HEK293 (cell line): ENCODE measurements around the gene SEZ6L.

Experiments used
- CTCF ChIP-seq: fragments of 450-650 bp; formaldehyde crosslinking; IDR thresholded peaks from 2 replicates; pipeline ENCODE4 v1.5.1; 2016; ENCODE audit warnings: missing biosample characterization, missing genetic modification characterization
- ZNF133 ChIP-seq: fragments of 450-650 bp; formaldehyde crosslinking; IDR thresholded peaks from 2 replicates; pipeline ENCODE4 v1.5.1; 2016; ENCODE audit warnings: missing biosample characterization, missing genetic modification characterization
- ZNF2 ChIP-seq: fragments of 450-650 bp; formaldehyde crosslinking; IDR thresholded peaks from 2 replicates; pipeline ENCODE4 v1.5.1; 2016; ENCODE audit warnings: missing biosample characterization, missing genetic modification characterization
- ZNF221 ChIP-seq: fragments of 450-650 bp; formaldehyde crosslinking; IDR thresholded peaks from 2 replicates; pipeline ENCODE4 v1.5.1; 2017; ENCODE audit warnings: missing biosample characterization, missing genetic modification characterization, borderline replicate concordance
- ZNF513 ChIP-seq: fragments of 450-650 bp; IDR thresholded peaks from 2 replicates; pipeline ENCODE4 v1.5.1; 2018; ENCODE audit warnings: missing biosample characterization, missing genetic modification characterization

DNA sequence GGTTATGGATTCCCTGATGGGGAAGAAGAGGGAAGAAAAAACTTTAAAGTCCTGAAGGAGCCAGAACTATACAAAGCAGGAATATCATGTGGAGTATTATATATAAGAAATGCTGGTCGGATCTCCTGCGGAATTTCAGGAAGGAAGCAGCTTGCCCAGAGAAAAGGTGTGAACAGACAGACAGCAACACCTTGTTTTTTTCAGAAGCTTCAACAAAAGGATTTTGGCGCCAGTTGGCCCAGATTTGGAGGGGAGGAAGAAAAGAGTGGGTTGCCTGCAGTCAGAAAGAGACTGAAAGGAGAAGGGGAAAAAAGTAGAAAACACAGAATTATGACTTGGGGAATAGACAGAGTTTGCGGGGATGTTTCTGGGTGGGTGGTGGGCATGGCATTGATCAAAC is 45.2 kb downstream of the SEZ6L start:
- TF ChIP-seq CTCF (no peak), ZNF133 (tag by site-specific recombination) (no peak), ZNF513 (tag by site-specific recombination) (no peak), ZNF221 (tag by site-specific recombination) (no peak), ZNF2 (no peak)
